GM23338 (cell line): ENCODE data around the gene DARS2. TPM values are rescaled to one million over a fixed set of nuclear protein-coding genes. Genes with fewer than 3 reads are reported as not detected.
A peak's percentile ranks its signal among the peaks of the same experiment; 100 is the strongest.

ENCODE experiments used
- ATAC-seq: fragments of 200-7000 bp; cut with Tn5 transposase; 3 replicates; pipeline ENCODE4 v1.9.1; 2020
- DNase-seq: peaks from one replicate; pipeline ENCODE4 v3.0.0-alpha.2; 2015; ENCODE audit warnings: low spot score
- H2AFZ ChIP-seq: fragments of 200-600 bp; sonication (generic); 2 replicates; pipeline ENCODE4 v1.8.0; 2016; ENCODE audit warnings: antibody characterized with exemption, mild to moderate bottlenecking, moderate library complexity
- H3F3A ChIP-seq: fragments of 200-600 bp; sonication (generic); replicated peaks from 2 replicates; pipeline ENCODE4 v1.8.0; 2017; ENCODE audit warnings: antibody characterized with exemption, mixed run types, low read depth
- H3K27ac ChIP-seq: fragments of 200-600 bp; sonication (generic); 2 replicates; pipeline ENCODE4 v1.6.1; 2016; ENCODE audit warnings: low read depth
- H3K27me3 ChIP-seq: fragments of 200-600 bp; sonication (generic); 2 replicates; pipeline ENCODE4 v1.8.0; 2016; ENCODE audit warnings: mild to moderate bottlenecking, mixed run types, moderate library complexity; ENCODE audit not compliant: insufficient read depth
- H3K36me3 ChIP-seq: fragments of 200-600 bp; sonication (generic); 2 replicates; pipeline ENCODE4 v1.8.0; 2016; ENCODE audit warnings: mild to moderate bottlenecking; ENCODE audit not compliant: insufficient read depth
- H3K4me1 ChIP-seq: fragments of 200-600 bp; sonication (generic); 2 replicates; pipeline ENCODE4 v1.8.0; 2016; ENCODE audit warnings: mild to moderate bottlenecking, moderate library complexity; ENCODE audit not compliant: insufficient read depth
- H3K4me2 ChIP-seq: fragments of 200-600 bp; sonication (generic); 2 replicates; pipeline ENCODE4 v1.7.1; 2017; ENCODE audit warnings: mixed run types
- H3K4me3 ChIP-seq: fragments of 200-600 bp; sonication (generic); 2 replicates; pipeline ENCODE4 v1.6.1; 2016; ENCODE audit warnings: mixed run types
- H3K79me2 ChIP-seq: fragments of 200-600 bp; sonication (generic); replicated peaks from 2 replicates; pipeline ENCODE4 v1.8.0; 2017; ENCODE audit warnings: mild to moderate bottlenecking; ENCODE audit not compliant: insufficient read depth
- H3K9me2 ChIP-seq: fragments of 200-600 bp; sonication (generic); 2 replicates; pipeline ENCODE4 v1.8.0; 2017; ENCODE audit not compliant: insufficient read depth
- H4K20me1 ChIP-seq: fragments of 200-600 bp; sonication (generic); replicated peaks from 2 replicates; pipeline ENCODE4 v1.8.0; 2017; ENCODE audit warnings: mild to moderate bottlenecking; ENCODE audit not compliant: insufficient read depth
- H3K27ac Mint-ChIP-seq: 2 replicates; pipeline ENCODE4 v1.8.0; 2020; ENCODE audit warnings: inconsistent platforms, mild to moderate bottlenecking, moderate library complexity, mixed read lengths
- H3K27me3 Mint-ChIP-seq: 3 replicates; pipeline ENCODE4 v1.8.0; 2022; ENCODE audit warnings: low read depth, mild to moderate bottlenecking, moderate library complexity, mixed read lengths, inconsistent platforms; ENCODE audit not compliant: insufficient read depth, poor library complexity
- H3K36me3 Mint-ChIP-seq: 3 replicates; pipeline ENCODE4 v1.8.0; 2021; ENCODE audit warnings: low read depth, mild to moderate bottlenecking, inconsistent platforms, moderate library complexity, mixed read lengths
- H3K4me1 Mint-ChIP-seq: 3 replicates; pipeline ENCODE4 v1.8.0; 2020; ENCODE audit warnings: mild to moderate bottlenecking, inconsistent platforms, mixed read lengths
- H3K4me3 Mint-ChIP-seq: 3 replicates; pipeline ENCODE4 v1.8.0; 2021; ENCODE audit warnings: moderate library complexity, mild to moderate bottlenecking, inconsistent platforms, mixed read lengths
- H3K9me3 Mint-ChIP-seq: 3 replicates; pipeline ENCODE4 v1.8.0; 2020; ENCODE audit warnings: moderate library complexity, mild to moderate bottlenecking, inconsistent platforms, mixed read lengths
- CREB1 ChIP-seq: fragments of 250-450 bp; sonication (Bioruptor Pico); IDR thresholded peaks from 2 replicates; pipeline ENCODE4 v1.5.0; 2020; ENCODE audit warnings: low read depth, mild to moderate bottlenecking, moderate library complexity
- EZH2 ChIP-seq: fragments of 200-600 bp; sonication (generic); IDR thresholded peaks from one replicate; pipeline ENCODE4 v1.8.0; 2017; ENCODE audit warnings: antibody characterized with exemption, mild to moderate bottlenecking, low read depth; ENCODE audit not compliant: unreplicated experiment
- EZH2phosphoT487 ChIP-seq: fragments of 200-600 bp; sonication (generic); IDR thresholded peaks from one replicate; pipeline ENCODE4 v1.8.1; 2018; ENCODE audit warnings: antibody characterized with exemption; ENCODE audit not compliant: unreplicated experiment
- JUNB ChIP-seq: IDR thresholded peaks from one replicate; pipeline ENCODE4 v1.6.1; 2016; ENCODE audit warnings: antibody characterized with exemption; ENCODE audit not compliant: unreplicated experiment
- NANOG ChIP-seq: IDR thresholded peaks from 2 replicates; pipeline ENCODE4 v1.6.1; 2016; ENCODE audit warnings: antibody characterized with exemption, borderline replicate concordance
- POLR2AphosphoS5 ChIP-seq: IDR thresholded peaks from 2 replicates; pipeline ENCODE4 v1.6.1; 2016; ENCODE audit warnings: antibody characterized with exemption, low read depth
- STAT1 ChIP-seq: IDR thresholded peaks from one replicate; pipeline ENCODE4 v1.6.1; 2016; ENCODE audit warnings: antibody characterized with exemption; ENCODE audit not compliant: unreplicated experiment
- ZNF114 ChIP-seq: fragments of 250-450 bp; sonication (Bioruptor Pico); IDR thresholded peaks from 2 replicates; pipeline ENCODE4 v1.5.0; 2020; ENCODE audit warnings: mild to moderate bottlenecking, moderate library complexity
- ZNF331 ChIP-seq: fragments of 250-450 bp; sonication (Bioruptor Pico); IDR thresholded peaks from 2 replicates; pipeline ENCODE4 v1.5.0; 2020; ENCODE audit warnings: low read depth, mild to moderate bottlenecking, moderate library complexity
- polyA plus RNA-seq: library from polyadenylated mRNA; unstranded; fragments of >200 nt; fragmentation: Nextera tagmentation; extraction: Ambion mirVana; gene quantifications from 2 replicates; pipeline ENCODE4 v1.2.1, GENCODE V29; 2016
- total RNA-seq: library from RNA; depleted of rRNA; stranded (reverse); fragments of >200 nt; shearing (Covaris generic); gene quantifications from 2 replicates; pipeline ENCODE4 v1.2.3, GENCODE V29; 2014
- TF ChIP-seq, protein P1 (sequence below): fragments of 250-450 bp; sonication (Bioruptor Pico); IDR thresholded peaks from 2 replicates; pipeline ENCODE4 v1.5.0; 2020; ENCODE audit warnings: mild to moderate bottlenecking, moderate library complexity
- TF ChIP-seq, protein P2 (sequence below): IDR thresholded peaks from 2 replicates; pipeline ENCODE4 v1.6.1; 2016; ENCODE audit warnings: antibody characterized with exemption
- TF ChIP-seq, protein P3 (sequence below), 2 experiments: fragments of 200-600 bp in 1 of 2; sonication (generic) in 1 of 2; conservative IDR thresholded peaks; 2 replicates each; pipeline versions ENCODE4 v1.5.1 to v1.6.1; 2016 to 2017; ENCODE audit warnings: antibody characterized with exemption in 2 of 2, low read depth in 2 of 2, mild to moderate bottlenecking in 2 of 2, moderate library complexity in 1 of 2
- TF ChIP-seq, protein P4 (sequence below): IDR thresholded peaks from one replicate; pipeline ENCODE4 v1.6.1; 2018; ENCODE audit warnings: antibody characterized with exemption; ENCODE audit not compliant: unreplicated experiment

DARS2 gene
- total and polyA plus RNA-seq, 2 experiments from 2014 or later, result 18.1 to 41.1 TPM

DNA sequence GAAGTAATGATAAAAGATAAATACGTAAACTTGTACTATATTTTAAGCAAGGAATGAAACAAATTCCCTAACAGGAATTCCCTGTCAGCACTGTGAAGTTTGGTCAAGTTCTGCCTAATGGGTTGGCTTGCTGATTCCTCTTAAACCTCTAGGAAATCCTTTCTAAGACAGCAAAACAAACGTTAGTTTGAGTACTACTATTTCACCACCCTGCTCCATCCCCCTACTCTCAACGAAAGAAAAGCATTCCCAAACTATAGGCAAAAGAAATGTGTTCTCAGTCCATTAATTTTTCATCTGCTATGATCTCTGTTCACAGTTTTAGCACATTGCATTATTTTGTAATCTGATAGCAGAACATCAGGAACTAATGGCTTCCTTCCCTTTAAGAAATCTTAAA, 76.5 kb downstream of the DARS2 start:
- Histone ChIP-seq H2AFZ (no peak overlapping the region), H3K9me2 (peaks cover 3% of the 10 kb centered on the region; the same call in 1 of the 2 replicates), H3K4me2 (peak overlapping the region; percentile 40), H3K27ac (no peak overlapping the region), H3K27me3 (no peaks in the 10 kb centered on the region), H4K20me1 (no peaks in the 10 kb centered on the region), H3K4me3 (no peak overlapping the region), H3K4me1 (peaks cover 39% of the 10 kb centered on the region), H3K36me3 (no peaks in the 10 kb centered on the region), H3F3A (no peaks in the 10 kb centered on the region), H3K79me2 (no peaks in the 10 kb centered on the region)
- Mint-ChIP-seq H3K36me3 (no peaks in the 10 kb centered on the region), H3K4me3 (no peak overlapping the region), H3K27ac (0 out of 2 replicates have a peak overlapping the region, but pooled peaks have one; percentile 1), H3K4me1 (peaks cover 41% of the 10 kb centered on the region), H3K9me3 (no peaks in the 10 kb centered on the region), H3K27me3 (no peaks in the 10 kb centered on the region)
- no peak for DNase-seq
- TF ChIP-seq NANOG, result no peak
- TF ChIP-seq, protein P1, sequence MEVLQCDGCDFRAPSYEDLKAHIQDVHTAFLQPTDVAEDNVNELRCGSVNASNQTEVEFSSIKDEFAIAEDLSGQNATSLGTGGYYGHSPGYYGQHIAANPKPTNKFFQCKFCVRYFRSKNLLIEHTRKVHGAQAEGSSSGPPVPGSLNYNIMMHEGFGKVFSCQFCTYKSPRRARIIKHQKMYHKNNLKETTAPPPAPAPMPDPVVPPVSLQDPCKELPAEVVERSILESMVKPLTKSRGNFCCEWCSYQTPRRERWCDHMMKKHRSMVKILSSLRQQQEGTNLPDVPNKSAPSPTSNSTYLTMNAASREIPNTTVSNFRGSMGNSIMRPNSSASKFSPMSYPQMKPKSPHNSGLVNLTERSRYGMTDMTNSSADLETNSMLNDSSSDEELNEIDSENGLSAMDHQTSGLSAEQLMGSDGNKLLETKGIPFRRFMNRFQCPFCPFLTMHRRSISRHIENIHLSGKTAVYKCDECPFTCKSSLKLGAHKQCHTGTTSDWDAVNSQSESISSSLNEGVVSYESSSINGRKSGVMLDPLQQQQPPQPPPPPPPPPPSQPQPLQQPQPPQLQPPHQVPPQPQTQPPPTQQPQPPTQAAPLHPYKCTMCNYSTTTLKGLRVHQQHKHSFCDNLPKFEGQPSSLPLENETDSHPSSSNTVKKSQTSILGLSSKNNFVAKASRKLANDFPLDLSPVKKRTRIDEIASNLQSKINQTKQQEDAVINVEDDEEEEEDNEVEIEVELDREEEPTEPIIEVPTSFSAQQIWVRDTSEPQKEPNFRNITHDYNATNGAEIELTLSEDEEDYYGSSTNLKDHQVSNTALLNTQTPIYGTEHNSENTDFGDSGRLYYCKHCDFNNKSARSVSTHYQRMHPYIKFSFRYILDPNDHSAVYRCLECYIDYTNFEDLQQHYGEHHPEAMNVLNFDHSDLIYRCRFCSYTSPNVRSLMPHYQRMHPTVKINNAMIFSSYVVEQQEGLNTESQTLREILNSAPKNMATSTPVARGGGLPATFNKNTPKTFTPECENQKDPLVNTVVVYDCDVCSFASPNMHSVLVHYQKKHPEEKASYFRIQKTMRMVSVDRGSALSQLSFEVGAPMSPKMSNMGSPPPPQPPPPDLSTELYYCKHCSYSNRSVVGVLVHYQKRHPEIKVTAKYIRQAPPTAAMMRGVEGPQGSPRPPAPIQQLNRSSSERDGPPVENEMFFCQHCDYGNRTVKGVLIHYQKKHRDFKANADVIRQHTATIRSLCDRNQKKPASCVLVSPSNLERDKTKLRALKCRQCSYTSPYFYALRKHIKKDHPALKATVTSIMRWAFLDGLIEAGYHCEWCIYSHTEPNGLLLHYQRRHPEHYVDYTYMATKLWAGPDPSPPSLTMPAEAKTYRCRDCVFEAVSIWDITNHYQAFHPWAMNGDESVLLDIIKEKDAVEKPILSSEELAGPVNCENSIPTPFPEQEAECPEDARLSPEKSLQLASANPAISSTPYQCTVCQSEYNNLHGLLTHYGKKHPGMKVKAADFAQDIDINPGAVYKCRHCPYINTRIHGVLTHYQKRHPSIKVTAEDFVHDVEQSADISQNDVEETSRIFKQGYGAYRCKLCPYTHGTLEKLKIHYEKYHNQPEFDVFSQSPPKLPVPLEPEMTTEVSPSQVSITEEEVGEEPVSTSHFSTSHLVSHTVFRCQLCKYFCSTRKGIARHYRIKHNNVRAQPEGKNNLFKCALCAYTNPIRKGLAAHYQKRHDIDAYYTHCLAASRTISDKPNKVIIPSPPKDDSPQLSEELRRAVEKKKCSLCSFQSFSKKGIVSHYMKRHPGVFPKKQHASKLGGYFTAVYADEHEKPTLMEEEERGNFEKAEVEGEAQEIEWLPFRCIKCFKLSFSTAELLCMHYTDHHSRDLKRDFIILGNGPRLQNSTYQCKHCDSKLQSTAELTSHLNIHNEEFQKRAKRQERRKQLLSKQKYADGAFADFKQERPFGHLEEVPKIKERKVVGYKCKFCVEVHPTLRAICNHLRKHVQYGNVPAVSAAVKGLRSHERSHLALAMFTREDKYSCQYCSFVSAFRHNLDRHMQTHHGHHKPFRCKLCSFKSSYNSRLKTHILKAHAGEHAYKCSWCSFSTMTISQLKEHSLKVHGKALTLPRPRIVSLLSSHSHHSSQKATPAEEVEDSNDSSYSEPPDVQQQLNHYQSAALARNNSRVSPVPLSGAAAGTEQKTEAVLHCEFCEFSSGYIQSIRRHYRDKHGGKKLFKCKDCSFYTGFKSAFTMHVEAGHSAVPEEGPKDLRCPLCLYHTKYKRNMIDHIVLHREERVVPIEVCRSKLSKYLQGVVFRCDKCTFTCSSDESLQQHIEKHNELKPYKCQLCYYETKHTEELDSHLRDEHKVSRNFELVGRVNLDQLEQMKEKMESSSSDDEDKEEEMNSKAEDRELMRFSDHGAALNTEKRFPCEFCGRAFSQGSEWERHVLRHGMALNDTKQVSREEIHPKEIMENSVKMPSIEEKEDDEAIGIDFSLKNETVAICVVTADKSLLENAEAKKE (CRISPR knock-in tag), result no peak
- TF ChIP-seq, protein P2, sequence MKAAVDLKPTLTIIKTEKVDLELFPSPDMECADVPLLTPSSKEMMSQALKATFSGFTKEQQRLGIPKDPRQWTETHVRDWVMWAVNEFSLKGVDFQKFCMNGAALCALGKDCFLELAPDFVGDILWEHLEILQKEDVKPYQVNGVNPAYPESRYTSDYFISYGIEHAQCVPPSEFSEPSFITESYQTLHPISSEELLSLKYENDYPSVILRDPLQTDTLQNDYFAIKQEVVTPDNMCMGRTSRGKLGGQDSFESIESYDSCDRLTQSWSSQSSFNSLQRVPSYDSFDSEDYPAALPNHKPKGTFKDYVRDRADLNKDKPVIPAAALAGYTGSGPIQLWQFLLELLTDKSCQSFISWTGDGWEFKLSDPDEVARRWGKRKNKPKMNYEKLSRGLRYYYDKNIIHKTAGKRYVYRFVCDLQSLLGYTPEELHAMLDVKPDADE, result no peak
- TF ChIP-seq, protein P3, sequence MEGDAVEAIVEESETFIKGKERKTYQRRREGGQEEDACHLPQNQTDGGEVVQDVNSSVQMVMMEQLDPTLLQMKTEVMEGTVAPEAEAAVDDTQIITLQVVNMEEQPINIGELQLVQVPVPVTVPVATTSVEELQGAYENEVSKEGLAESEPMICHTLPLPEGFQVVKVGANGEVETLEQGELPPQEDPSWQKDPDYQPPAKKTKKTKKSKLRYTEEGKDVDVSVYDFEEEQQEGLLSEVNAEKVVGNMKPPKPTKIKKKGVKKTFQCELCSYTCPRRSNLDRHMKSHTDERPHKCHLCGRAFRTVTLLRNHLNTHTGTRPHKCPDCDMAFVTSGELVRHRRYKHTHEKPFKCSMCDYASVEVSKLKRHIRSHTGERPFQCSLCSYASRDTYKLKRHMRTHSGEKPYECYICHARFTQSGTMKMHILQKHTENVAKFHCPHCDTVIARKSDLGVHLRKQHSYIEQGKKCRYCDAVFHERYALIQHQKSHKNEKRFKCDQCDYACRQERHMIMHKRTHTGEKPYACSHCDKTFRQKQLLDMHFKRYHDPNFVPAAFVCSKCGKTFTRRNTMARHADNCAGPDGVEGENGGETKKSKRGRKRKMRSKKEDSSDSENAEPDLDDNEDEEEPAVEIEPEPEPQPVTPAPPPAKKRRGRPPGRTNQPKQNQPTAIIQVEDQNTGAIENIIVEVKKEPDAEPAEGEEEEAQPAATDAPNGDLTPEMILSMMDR (conservative IDR thresholded peaks at IDR 0.05; ENCODE audit: low read depth in 2 of 2), result no peak
- TF ChIP-seq STAT1, result no peak
- no peak for TF ChIP-seq ZNF114
- no peak for TF ChIP-seq POLR2AphosphoS5
- TF ChIP-seq, protein P4, sequence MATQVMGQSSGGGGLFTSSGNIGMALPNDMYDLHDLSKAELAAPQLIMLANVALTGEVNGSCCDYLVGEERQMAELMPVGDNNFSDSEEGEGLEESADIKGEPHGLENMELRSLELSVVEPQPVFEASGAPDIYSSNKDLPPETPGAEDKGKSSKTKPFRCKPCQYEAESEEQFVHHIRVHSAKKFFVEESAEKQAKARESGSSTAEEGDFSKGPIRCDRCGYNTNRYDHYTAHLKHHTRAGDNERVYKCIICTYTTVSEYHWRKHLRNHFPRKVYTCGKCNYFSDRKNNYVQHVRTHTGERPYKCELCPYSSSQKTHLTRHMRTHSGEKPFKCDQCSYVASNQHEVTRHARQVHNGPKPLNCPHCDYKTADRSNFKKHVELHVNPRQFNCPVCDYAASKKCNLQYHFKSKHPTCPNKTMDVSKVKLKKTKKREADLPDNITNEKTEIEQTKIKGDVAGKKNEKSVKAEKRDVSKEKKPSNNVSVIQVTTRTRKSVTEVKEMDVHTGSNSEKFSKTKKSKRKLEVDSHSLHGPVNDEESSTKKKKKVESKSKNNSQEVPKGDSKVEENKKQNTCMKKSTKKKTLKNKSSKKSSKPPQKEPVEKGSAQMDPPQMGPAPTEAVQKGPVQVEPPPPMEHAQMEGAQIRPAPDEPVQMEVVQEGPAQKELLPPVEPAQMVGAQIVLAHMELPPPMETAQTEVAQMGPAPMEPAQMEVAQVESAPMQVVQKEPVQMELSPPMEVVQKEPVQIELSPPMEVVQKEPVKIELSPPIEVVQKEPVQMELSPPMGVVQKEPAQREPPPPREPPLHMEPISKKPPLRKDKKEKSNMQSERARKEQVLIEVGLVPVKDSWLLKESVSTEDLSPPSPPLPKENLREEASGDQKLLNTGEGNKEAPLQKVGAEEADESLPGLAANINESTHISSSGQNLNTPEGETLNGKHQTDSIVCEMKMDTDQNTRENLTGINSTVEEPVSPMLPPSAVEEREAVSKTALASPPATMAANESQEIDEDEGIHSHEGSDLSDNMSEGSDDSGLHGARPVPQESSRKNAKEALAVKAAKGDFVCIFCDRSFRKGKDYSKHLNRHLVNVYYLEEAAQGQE, result no peak
- TF ChIP-seq EZH2, result no peak
- TF ChIP-seq JUNB, result no peak
- no peak for TF ChIP-seq EZH2phosphoT487
- no peak for TF ChIP-seq CREB1
- TF ChIP-seq ZNF331 (CRISPR knock-in tag), result no peak
- no peak for ATAC-seq
